ENCODE measurements around the gene HSD17B4.
"Not testable (repeated sequence)": the region's sequence is repeated elsewhere in the genome, so short reads cannot be mapped to it uniquely, and the experiment has no call there.

The HSD17B4 gene

GRCh38 chr5:119452373-119453039 is at the start of gene HSD17B4:
TSS of gene HSD17B4 (plus strand) at chr5:119452497. CDS start at chr5:119452576, 79 bp downstream.
- DNase-seq, result peak; percentile 81

- no peak for DNase-seq
Observed at GRCh38 chr5:119402555-119402954, 49.7 kb upstream of the HSD17B4 start.

DNA sequence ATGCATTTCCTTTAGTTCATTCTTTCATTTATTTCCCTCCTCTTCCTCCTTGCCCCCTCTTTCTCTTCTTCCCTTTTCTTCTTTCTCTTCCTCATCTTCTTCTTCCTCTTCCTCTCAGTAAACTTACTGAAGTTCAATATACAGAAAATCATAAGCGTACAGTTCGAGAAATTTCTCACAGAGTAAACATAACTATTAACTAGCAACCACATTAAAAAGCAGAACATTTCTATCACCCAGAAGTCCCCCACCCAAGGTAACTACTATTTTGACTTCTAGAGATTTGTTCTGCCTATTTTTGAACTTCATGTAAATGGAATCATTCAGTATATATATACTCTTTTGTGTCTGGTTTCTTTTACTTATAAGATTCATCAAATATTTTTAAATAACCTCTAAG is 48.3 kb upstream of the HSD17B4 start:
- no peak for DNase-seq

- DNase-seq, result no peak
Observed at GRCh38 chr5:119405419-119405818, 46.9 kb upstream of the HSD17B4 start.

DNA sequence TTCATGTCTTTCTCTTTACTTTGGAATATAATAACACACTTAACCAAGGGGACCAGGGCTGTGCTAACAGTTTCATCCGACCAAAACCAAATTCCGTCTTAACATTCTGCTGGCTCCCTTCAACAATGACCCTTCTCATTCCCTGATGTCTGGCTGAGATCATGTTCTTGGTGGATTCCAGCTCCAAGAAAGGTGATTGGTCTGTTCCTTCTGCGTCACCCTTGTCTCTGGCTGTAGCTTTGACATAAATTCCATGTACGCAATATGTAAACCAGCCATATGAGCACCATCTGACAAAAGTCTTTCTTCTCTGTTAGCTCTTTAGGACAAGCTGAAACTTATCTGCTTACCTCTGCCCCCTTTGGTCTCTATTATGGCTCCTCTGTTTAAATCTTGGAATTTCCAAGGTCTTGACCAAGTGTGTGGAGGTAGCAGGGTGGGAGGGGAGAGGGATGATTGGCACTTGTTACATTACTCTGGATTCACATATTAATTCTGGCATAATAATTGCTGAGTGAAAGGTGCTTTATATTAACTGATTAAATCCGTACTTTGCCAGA is 45.7 kb upstream of the HSD17B4 start:
- no peak for DNase-seq

GRCh38 chr5:119409235-119409815 is 43.0 kb upstream of the HSD17B4 start:
- no peak for DNase-seq

DNA sequence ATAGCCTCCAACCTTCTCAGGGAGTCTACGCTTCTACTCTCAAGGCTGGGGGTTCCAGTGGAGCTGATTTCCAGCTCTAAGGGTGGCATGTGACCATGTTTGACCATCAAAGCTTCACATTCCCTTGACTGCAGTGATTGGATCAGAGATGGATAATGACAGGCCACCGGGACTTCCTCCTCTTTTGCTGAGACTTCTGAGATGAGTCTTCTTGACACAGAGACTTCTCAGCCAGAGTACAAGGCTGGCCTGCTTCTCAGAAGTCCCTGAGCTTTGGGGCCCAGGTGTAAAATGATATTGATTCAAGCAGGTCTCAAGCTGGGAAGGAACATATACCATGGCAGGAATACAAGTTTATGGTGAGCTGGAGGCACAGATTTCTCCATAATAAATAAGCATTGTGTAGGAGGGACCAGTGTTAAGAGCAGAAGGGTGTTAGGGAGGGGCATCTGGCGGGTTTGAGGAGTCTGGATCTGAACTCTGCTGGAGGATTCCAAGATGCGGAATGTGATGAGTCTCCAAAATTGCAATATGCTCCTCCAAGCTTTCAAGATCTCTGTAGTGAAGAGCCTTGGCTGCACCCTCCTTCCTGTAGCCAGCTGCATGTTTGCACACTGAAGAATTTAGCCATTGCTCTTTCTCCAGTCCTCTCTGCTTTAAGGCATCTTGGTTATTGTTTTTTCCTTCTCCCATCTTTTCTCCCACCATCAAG is 41.7 kb upstream of the HSD17B4 start:
- no peak for DNase-seq

DNA sequence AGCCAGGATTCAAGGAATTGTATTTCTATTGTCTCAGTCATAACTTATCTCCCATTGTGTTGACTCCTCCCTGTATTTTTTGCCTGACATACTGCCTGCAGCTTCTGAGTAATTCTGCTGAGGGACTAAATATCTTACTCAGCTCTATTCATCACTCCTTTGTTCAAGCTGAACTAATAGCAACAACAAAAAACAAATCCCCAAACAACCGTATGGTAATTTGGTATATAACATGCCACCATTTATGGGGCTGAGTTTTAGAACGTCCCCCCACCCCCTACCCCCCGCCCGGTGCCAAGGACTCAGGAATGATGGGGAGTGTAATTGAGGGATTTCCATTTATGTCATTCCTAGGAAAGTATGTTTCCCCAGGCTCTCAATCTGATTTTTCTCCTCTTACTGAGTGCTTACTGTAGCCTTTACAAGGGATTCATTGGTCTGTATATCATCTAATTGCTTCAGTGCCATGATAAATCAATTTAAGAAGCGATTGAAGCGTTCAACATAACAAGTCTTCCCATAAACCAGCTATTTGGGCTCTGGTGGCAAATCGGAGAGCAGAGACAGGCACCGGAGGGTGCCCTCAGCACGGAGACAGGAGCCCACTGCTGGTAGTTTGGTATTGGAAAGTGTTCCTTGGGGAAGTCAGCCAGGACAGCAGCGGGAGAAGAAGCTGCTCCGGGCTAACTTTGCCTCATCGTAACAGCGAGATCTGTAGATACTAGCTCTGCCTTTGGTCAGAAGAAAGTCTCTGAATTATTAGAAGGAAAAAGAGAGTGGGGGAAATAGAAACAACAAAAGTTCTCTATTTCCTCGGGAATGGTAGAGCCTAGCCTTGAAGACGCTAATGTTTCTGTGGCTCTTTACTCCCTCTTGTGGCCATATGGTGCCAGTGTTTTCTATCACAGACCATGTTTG is 40.7 kb upstream of the HSD17B4 start:
- peak; percentile 75 for DNase-seq

DNA sequence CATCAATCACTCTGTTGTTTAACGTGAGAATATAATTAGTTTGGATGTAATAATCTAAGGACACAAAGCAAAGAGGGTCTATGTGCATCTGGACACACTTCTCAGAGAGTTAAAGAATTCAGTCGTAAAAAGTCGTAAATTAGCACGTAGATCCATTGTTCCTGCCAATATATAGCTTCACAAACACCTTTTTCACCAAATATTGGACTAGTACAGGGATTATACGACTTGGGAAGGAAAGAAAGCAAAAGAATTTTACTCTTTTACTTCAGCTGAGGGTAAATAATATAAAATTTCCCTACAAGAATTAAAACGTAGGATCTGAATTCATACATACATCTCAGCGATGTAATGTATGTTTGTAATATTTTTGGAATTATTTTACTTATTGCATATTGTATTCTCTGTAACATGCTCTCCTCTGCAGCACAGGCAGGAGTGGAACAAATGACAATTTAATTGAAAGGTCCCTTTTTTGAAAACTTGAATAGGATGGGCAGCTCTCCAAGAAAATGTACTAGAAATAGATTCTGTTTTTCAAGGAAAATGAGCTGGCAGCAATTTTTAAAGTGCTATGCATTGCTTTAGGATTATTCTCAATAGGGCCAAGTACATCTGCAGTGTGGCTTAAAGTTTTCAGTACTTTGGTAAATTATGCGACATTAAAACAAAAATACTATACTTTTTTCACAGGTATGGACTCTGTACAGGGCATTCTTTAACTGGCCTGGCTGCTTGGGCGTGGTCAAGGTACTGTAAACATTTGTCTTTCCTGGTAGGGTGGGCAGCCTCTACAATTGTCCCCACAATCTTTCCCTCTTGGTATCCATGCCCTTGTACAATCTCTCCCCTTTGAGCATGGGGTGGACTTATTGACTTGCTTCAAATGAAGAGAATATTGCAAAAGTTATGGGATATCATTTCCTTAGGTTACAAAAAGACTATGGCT is 39.7 kb upstream of the HSD17B4 start:
- DNase-seq, result no peak

- DNase-seq, result not testable (repeated sequence)
Observed at GRCh38 chr5:119414124-119414734, 38.1 kb upstream of the HSD17B4 start.

- peak; percentile 84 for DNase-seq
Observed at GRCh38 chr5:119417891-119418605, 34.2 kb upstream of the HSD17B4 start.

DNA sequence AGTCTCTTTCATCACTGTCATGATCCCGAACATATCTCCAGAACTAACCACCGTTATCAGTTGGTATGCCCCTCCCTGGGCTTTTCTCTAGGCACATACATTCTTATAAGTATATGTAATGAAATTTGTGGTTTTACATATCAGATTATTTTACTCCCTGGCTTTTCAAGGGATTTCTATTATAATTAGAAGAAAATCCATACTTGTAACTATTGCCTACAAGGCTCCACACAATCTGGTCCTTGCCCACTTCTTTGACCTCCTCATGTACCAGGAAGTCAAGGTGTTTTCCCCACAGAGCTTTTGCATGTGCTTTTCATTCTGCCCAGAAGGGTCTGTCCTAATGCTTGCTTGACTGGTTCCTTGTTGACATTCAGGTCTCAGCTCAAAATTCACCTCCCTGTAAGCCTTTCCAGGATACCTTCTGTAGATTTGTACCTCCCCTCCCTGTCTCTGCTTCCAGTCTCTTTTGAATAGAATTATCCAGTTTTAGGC is 33.6 kb upstream of the HSD17B4 start:
- DNase-seq, result no peak

- no peak for DNase-seq
Observed at GRCh38 chr5:119420169-119420568, 32.1 kb upstream of the HSD17B4 start.

DNA sequence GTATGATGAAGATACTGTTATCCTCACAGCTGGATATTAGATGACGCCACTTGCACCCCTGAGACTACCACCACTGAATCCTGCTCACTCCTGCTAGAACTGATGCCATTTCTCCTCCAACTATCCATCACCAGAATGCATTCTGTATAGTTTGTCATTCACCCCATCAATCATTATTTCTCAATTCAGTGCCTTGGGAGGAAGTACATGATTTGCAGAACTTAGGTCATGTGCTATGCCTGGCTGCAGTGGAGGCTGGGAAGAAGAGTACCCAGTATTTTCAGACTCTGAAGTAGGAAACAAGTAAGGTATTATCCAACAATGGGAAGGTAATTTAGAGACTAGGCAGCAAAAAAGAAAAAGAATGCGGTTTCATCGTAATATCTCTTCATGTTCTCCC is 26.2 kb upstream of the HSD17B4 start:
- DNase-seq, result no peak

GRCh38 chr5:119427060-119427459 is 25.2 kb upstream of the HSD17B4 start:
- DNase-seq, result no peak

DNA sequence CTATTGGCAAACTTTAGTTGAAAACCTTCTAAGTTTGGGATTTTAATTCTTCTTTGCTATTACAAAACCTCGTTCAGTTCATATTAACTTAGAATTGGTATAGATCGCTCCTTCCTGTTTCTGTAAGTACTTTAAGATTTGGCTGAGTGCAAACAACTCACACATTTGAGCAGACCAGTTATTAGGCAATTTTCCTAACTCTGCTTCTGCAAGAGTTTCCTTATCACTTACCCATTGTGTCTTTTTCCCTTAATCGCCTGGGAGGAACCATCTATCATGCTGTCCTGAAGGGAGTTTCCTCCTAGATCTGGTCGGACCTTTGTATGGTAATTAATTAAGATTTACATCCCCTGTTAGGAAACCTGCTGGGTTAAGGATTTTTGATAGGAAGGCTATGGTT is 24.7 kb upstream of the HSD17B4 start:
- not testable (repeated sequence) for DNase-seq

- DNase-seq, result not testable (repeated sequence)
Observed at GRCh38 chr5:119428166-119428565, 24.1 kb upstream of the HSD17B4 start.

- not testable (repeated sequence) for DNase-seq
Observed at GRCh38 chr5:119428574-119428973, 23.7 kb upstream of the HSD17B4 start.

- DNase-seq, result not testable (repeated sequence)
Observed at GRCh38 chr5:119432674-119433237, 19.5 kb upstream of the HSD17B4 start.

Measured in fibroblast of skin of right quadriceps (primary cell).